Measurements from ENCODE around the gene ENAH.

Gene ENAH

DNA sequence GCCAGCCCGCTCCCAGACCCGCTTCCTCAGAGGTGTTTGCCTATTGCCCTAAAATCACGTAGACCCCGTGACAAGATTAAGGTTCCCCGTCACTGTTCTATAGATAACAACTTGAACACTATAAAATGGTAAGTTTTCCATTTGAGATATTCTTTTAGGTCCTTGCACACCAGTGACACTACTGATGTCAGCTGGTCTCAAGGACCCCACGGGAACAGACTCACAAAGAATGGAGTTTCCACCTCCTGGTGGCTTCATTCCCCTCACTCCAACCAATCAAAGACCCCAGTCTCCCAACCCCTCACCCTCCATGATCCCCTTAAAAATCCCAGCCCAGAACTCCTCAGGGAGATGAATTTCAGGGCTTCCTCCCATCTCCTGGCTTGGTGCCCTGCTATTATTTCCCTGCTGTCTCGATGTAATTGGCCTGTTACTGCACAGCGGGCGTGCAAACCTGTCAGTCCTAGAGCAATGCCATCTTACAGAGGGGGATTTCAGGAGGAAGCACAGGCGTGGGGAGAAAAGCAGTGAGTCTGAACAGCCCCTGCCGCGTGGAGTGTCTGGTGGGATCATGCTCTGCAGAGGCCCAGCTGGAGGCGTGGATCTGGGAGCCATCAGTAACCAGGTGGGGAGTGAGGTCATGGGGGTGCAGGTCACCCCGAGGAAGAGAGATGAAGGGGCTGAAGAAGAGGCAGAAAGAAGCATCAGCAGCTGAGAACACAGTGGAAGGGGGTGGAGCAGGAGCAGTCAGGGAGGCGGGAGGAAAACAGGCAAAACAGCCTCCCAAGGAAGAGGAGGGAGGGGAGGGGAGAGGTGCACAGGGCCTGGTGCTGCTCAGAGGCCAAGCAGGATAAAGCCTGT lies 190.0 kb downstream of the ENAH start:
- no peak overlapping the region for H3K4me3 ChIP-seq (ENCODE audit: low read depth, low read length)
- TF ChIP-seq, protein P1, sequence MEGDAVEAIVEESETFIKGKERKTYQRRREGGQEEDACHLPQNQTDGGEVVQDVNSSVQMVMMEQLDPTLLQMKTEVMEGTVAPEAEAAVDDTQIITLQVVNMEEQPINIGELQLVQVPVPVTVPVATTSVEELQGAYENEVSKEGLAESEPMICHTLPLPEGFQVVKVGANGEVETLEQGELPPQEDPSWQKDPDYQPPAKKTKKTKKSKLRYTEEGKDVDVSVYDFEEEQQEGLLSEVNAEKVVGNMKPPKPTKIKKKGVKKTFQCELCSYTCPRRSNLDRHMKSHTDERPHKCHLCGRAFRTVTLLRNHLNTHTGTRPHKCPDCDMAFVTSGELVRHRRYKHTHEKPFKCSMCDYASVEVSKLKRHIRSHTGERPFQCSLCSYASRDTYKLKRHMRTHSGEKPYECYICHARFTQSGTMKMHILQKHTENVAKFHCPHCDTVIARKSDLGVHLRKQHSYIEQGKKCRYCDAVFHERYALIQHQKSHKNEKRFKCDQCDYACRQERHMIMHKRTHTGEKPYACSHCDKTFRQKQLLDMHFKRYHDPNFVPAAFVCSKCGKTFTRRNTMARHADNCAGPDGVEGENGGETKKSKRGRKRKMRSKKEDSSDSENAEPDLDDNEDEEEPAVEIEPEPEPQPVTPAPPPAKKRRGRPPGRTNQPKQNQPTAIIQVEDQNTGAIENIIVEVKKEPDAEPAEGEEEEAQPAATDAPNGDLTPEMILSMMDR (IDR thresholded peaks at IDR 0.05; ENCODE audit: low read depth, low read length, missing control alignments): no peak
- DNase-seq (ENCODE audit: low read depth): no peak

DNA sequence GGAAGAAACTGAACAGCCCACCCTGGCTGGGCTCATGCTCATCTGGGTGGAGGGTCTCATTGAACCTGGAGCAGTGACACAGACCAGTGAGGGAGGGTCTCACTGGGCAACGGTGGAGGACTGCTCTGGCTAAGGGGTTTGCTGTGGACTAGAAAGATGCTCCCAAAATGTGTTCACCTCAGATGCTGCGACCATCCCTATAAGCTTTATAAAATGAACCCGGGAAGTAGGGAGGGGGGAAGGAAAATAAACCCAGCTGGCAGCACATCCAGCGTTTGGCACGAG lies 190.6 kb downstream of the ENAH start:
- TF ChIP-seq, protein P1 (IDR thresholded peaks at IDR 0.05; ENCODE audit: low read depth, low read length, missing control alignments): no peak
- DNase-seq (ENCODE audit: low read depth): no peak
- no peak overlapping the region for H3K4me3 ChIP-seq (ENCODE audit: low read depth, low read length)

DNA sequence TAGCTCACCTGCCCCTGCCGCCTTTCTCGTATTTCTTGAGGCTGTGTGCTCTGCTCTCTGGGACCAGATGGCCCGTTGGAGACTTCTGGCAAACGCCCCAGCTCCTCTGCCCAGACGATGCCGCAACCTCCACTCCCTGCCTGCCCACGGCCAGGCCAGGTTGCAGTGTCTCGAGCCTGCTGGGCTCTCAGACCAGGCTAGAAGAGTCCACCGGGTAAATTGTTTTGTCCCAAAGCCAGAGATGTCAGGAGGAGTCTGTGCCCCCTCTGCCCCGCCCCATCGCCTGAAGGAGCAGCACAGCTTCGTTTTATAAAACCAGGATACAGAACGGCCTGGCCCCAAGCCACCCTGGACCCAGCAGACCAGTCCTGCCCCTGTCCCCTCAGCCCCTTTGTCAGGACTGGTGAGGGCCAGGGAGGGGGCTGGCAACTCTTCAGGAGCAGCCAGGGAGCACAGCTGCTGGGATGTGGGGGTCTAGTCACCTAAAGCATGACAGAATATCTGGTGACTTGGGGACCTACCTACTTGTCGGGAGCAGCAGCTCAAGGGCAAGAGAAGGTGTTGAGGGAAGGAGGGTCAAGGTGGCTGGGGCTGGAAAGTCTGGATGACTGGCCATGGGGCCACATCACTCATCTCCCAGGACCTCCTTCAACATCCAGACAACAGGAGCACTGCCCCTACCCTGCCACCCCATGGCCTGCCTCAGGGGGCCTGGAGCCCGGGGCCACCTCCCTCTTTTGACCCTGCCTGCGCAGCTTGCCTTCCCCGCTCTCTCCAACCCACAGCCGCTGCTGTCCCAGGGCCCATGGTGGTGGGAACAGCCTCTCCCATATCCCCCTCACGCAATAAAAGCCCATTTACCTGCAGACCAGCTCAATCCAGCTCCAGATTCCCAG lies 191.1 kb downstream of the ENAH start:
- TF ChIP-seq, protein P1 (IDR thresholded peaks at IDR 0.05; ENCODE audit: low read depth, low read length, missing control alignments): no peak
- no peak for DNase-seq (ENCODE audit: low read depth)
- no peak overlapping the region for H3K4me3 ChIP-seq (ENCODE audit: low read depth, low read length)

DNA sequence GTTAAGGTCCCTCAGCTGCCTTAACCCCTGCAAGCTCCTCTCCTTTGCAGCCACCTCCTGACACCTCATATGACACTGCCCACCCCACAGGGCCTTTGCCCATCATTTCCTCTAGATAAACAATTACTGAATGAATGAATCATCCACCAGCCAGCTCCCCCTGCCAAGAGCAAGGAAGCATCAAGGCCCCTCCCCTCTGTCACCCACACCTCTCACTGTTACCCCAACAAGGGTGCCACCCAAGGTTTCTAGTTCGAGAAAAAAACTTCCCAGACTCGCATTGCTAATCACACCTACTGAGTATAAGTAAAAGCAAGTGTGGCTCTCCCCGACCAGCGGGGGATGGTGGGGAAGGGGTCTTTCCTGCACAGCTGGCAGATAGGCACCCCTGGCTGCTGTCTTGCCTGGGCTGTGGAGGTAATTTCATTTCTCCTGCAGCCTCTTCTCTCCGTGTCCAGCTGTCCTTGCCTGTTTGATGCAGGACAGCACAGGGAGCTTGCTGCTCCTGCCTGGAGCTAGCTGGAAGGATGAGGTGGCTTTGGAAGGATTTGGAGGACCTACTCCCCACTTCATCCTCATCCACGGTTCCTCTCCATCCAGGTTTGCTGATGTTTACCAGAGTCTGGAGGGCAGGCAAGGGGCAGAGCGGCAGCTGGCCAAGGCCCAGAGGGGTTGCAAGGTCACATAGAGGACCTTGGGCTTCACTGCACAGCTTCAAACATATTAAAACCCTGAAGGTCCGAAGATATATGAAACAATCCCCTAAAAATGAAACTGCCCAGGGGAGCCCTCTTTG lies 192.0 kb downstream of the ENAH start:
- no peak for DNase-seq (ENCODE audit: low read depth)
- no peak overlapping the region for H3K4me3 ChIP-seq (ENCODE audit: low read depth, low read length)

DNA sequence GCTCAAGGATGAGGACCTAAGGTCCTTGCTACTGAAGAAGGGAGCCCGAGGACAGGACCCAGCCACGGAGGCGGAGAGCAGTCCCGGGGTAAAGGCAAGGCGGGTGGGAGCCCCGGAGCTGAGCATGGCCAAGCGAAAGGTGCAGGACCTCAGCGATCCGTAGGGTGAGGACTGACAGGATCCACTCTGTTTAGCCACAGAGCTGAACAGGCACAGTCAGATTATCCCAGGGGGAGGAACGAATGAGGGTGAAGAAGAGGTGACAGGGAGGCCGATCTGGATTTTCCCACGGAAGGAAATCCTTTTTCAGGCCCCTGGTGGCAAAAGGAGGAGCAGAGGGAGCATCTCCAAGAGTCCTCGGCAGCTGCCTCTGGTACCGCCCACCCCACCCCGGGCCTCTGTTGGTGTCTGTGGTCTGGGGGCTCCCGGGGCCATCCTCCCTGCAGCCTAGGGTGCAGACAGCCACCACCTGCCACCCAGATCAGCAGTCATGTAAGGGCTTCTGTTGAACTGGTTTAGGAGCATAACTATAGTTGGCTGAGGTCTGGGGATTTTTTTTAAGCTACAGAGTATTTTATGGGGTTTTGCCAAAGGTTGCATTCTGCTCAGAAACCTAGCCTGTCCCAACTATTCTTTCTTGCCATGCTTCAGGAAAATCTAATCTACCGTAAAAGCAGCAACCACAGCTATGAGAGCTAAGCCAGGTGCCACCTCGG lies 192.7 kb downstream of the ENAH start:
- TF ChIP-seq, protein P1 (IDR thresholded peaks at IDR 0.05; ENCODE audit: low read depth, low read length, missing control alignments): no peak
- H3K4me3 ChIP-seq (ENCODE audit: low read depth, low read length): no peak overlapping the region
- no peak for DNase-seq (ENCODE audit: low read depth)

More for the DNA sequence above, 192.0 kb downstream of the ENAH start:
- TF ChIP-seq, protein P1 (IDR thresholded peaks at IDR 0.05; ENCODE audit: low read depth, low read length, missing control alignments): no peak

DNA sequence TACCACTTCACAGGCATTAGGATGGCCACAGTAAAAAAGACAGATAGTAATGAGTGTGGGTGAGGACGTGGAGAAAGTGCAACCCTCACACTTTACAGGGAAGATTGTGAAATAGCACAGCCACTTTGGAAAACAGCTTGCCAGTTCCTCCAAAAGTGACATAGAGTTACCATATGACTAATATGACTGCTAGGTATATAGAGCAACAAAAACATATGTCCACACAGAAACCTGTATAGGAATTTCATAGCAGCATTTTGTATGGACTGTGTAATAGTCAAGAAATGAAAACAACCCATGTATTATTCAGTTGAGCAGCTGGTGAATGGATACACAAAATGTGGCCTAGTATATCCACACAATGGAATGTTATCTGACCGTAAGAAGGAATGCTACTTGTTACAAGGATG lies 194.7 kb downstream of the ENAH start:
- H3K4me3 ChIP-seq (ENCODE audit: low read depth, low read length): no peak overlapping the region
- TF ChIP-seq, protein P1 (IDR thresholded peaks at IDR 0.05; ENCODE audit: low read depth, low read length, missing control alignments): no peak
- DNase-seq (ENCODE audit: low read depth): no peak

Data from GM12864 (cell line).